ENCODE measurements around the gene EIF3D. TPM values are rescaled to one million over a fixed set of nuclear protein-coding genes. Genes with fewer than 3 reads are reported as not detected.

The EIF3D gene
- total RNA-seq, 1 experiment from 2014 or later = 224 TPM

DNA sequence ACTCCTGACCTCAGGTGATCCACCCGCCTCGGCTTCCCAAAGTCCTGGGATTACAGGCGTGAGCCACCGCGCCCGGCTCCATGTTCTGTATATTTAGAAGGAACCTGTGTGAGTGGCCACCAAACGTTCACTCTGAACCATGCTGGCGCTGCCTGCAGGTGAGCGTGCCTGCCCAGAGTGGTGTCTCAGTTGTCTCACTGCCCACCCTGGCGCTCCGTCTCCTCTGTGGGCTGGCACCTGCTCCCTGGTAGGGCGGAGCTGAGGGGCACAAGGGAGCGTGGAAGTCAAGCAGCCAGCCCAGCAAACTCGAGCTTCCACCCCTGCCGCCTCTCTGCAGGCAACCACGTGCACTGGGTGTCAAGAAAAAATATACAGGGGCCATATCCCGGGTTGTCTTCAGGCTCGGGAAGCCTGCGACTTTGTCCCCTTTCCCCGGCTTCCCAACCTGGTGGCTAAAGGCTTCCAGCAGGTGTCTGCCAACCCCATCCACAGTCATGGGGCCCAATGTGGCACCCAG, 64.2 kb downstream of the EIF3D start:
- intact Hi-C loops (cut with micrococcal nuclease; ENCODE audit: unreplicated experiment) = loop anchor here (5.0 kb wide), 1 partner anchor 77 kb away; the partner anchor contains the start of gene MYH9
- H3K4me3 Mint-ChIP-seq (ENCODE audit: low read depth, unreplicated experiment) = peak overlapping the region; percentile 54
- TSS peak; percentile 57 for BruUV-seq (replicated peaks)
- no peaks in the 10 kb centered on the region for H3K9me3 Mint-ChIP-seq (ENCODE audit: low read depth, unreplicated experiment)
- CTCF ChIA-PET = interaction anchor here (0.7 to 1.5 kb wide), 4 partner anchors 13 to 100 kb away, joined by 3 to 5 read pairs (median 4); partner anchors contain the start of gene MYH9
- no peaks in the 10 kb centered on the region for H3K27me3 Mint-ChIP-seq (ENCODE audit: unreplicated experiment)
- H3K27ac Mint-ChIP-seq (ENCODE audit: unreplicated experiment) = peak overlapping the region; percentile 98
- H3K4me1 Mint-ChIP-seq (ENCODE audit: low read depth, unreplicated experiment) = peaks cover 61% of the 10 kb centered on the region
- peaks cover 44% of the 10 kb centered on the region for H3K36me3 Mint-ChIP-seq (ENCODE audit: insufficient read depth, unreplicated experiment)
- TF ChIP-seq, protein P1, sequence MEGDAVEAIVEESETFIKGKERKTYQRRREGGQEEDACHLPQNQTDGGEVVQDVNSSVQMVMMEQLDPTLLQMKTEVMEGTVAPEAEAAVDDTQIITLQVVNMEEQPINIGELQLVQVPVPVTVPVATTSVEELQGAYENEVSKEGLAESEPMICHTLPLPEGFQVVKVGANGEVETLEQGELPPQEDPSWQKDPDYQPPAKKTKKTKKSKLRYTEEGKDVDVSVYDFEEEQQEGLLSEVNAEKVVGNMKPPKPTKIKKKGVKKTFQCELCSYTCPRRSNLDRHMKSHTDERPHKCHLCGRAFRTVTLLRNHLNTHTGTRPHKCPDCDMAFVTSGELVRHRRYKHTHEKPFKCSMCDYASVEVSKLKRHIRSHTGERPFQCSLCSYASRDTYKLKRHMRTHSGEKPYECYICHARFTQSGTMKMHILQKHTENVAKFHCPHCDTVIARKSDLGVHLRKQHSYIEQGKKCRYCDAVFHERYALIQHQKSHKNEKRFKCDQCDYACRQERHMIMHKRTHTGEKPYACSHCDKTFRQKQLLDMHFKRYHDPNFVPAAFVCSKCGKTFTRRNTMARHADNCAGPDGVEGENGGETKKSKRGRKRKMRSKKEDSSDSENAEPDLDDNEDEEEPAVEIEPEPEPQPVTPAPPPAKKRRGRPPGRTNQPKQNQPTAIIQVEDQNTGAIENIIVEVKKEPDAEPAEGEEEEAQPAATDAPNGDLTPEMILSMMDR (IDR thresholded peaks at IDR 0.05; ENCODE audit: unreplicated experiment) = no peak
- DNase-seq = no peak

DNA sequence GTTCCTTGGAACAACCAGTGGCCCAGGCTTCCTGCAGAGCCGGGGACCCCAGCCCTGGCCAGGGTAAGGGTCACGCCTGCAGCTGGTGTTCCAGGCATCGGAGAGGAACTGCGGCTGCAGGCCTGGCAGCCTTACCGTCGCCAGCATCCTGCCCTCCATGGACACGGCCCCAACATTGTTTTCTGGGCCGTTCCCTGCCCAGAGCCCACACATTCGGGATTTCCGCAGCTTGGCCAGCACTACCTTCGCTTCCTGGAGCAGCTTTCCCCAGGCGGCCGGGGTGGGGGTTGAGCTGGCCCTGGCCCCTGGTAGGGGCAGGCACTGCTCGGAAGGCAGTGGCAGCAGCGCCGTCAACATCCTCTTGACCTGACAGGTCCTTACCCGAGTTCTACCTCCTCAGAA, 65.2 kb downstream of the EIF3D start:
- CTCF ChIA-PET = interaction anchor here (0.7 kb wide), 1 partner anchor 183 kb away, joined by 3 read pairs; no protein-coding TSS in a partner anchor
- Mint-ChIP-seq H3K4me1 (ENCODE audit: low read depth, unreplicated experiment) (peaks cover 61% of the 10 kb centered on the region), H3K27me3 (ENCODE audit: unreplicated experiment) (no peaks in the 10 kb centered on the region), H3K4me3 (ENCODE audit: low read depth, unreplicated experiment) (no peak overlapping the region), H3K36me3 (ENCODE audit: insufficient read depth, unreplicated experiment) (peaks cover 44% of the 10 kb centered on the region), H3K27ac (ENCODE audit: unreplicated experiment) (no peak overlapping the region), H3K9me3 (ENCODE audit: low read depth, unreplicated experiment) (no peaks in the 10 kb centered on the region)
- BruUV-seq (replicated peaks) = no TSS peak
- TF ChIP-seq, protein P1 (IDR thresholded peaks at IDR 0.05; ENCODE audit: unreplicated experiment) = no peak
- DNase-seq = no peak
- intact Hi-C loops (cut with micrococcal nuclease; ENCODE audit: unreplicated experiment) = no loop called here

DNA sequence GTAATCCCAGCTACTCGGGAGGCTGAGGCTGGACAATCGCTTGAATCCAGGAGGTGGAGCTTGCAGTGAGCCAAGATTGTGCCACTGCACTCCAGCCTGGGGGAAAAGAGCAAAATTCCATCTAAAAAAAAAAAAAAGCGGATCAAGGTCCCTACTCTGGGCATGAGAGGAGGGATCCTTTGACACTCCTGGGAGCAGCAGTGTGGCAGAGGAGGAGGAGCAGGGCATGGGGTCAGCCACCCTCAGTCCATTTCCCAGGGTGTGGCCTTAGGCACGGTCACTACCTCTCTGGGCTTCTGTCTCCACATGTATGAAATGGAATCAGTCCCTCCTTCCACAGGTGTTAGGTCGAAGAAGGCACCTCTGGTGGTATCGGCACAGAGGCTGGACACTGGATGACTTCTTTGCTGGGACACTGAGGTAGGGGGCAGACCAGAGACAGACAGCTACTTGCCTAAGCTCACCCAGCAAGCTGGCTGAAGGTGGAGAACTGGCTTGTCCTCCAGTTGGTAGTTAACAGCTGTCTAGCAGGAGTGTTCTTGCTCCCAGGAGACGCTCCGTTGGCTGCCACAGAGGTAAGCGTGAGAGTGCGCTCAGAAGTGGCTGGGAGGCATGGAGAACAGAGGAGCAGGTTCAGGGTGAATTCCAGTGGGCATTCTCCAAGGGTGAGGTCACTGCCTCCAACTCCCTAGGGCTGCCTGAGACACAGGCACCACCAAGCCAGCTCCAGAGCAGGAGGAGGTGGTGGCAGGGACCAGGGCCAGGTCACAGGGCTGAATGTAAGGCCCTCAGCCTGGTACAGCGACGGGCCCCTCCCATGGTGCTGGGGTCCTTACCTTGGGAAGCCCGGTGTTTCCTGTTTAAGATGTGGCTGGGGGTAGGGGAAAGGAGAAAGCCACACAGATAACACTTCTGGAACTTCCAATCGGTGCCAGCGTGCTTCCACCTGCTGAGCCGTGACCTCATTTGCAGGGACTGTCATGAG, 67.0 kb downstream of the EIF3D start:
- Mint-ChIP-seq H3K9me3 (ENCODE audit: low read depth, unreplicated experiment) (no peaks in the 10 kb centered on the region), H3K27me3 (ENCODE audit: unreplicated experiment) (no peaks in the 10 kb centered on the region), H3K27ac (ENCODE audit: unreplicated experiment) (peak overlapping the region; percentile 63), H3K4me3 (ENCODE audit: low read depth, unreplicated experiment) (peak overlapping the region; percentile 18), H3K4me1 (ENCODE audit: low read depth, unreplicated experiment) (peaks cover 46% of the 10 kb centered on the region), H3K36me3 (ENCODE audit: insufficient read depth, unreplicated experiment) (peaks cover 30% of the 10 kb centered on the region)
- BruUV-seq (replicated peaks) = TSS peak; percentile 29
- CTCF ChIA-PET = interaction anchor here (0.6 to 1.3 kb wide), 4 partner anchors 36 to 131 kb away, joined by 3 to 5 read pairs (median 4); no protein-coding TSS in a partner anchor
- TF ChIP-seq, protein P1 (IDR thresholded peaks at IDR 0.05; ENCODE audit: unreplicated experiment) = no peak
- DNase-seq = peak; percentile 81
- intact Hi-C loops (cut with micrococcal nuclease; ENCODE audit: unreplicated experiment) = no loop called here

Other genes with a start within 250 kb of the EIF3D start
- 526 and 606 TPM in 2 replicates for gene MYH9, start 141.2 kb downstream of the EIF3D start, total RNA-seq (2022)
- gene TXN2, start 47.5 kb downstream of the EIF3D start, total RNA-seq (2022) = 58.4 and 63.3 TPM in 2 replicates
- gene FOXRED2, start 22.1 kb downstream of the EIF3D start, total RNA-seq (2022) = 27.9 and 29.4 TPM in 2 replicates
- not detected in 2 replicates for gene CACNG2, start 174.6 kb upstream of the EIF3D start, total RNA-seq (2022)
- gene IFT27, start 247.0 kb upstream of the EIF3D start, total RNA-seq (2022) = 41.0 and 47.0 TPM in 2 replicates

All from Calu3 (cell line).